NCI-H187 treated with DMSO at 0.1 percent for 48 hours (cell line): Measurements from ENCODE around the gene ARF5.

Source experiments
- DNase-seq: peaks from one replicate; lab custom pipeline; 2025; lab: John Stamatoyannopoulos, UW

Gene ARF5

DNA sequence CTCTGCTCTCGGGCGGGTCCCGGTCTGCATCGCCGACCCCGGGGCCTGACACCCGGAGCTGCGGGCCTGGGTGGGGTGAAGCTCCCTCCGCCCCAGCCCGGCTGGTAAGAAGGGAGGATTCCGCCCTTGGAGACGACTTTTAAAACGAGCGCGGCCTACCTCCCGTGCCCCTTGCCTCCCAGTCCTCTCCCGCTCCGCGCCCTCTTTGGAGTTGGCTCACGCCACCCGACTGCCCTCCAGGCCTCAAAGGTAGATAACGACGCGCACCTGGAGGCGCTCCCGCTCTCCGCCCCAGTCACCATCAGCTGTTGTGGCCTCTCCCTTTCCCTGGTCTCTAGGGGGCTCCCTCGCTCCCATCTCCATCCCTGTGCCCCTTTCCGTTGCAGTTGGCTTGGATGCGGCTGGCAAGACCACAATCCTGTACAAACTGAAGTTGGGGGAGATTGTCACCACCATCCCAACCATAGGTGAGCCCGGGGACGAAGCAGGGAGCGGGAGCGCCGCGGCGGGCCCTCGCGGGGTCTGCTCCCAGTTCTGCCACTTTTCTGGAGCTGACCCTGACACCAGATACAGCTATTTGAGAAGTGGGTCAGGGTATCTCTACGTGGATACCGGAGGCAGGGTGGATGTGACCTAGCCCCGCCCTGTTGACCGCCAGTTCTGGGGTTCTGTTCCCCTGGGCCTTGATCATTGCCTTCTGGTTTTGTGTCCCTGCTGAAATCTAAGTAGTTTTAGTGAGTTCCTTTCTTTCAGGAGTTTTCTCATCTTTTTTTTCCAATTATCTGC, 679 bp downstream of the ARF5 start:
- DNase-seq: no peak

DNA sequence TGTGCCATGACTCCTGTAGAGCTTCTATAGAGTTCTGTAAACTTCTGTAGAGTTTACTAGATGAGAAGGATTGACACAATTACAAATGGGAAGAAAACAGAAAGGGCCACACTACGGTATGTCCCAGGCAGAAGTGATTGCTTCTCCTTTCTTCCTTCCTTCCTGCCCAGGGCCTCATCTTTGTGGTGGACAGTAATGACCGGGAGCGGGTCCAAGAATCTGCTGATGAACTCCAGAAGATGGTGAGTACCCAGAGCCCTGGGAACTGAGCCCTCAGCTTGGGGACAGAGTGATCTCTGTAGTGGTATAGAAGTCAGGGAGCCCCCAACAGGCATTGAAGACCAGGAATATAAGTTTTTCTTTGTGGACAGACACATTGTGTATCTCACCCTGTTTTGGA, 1.7 kb downstream of the ARF5 start:
- DNase-seq: no peak

- DNase-seq: no peak
Observed at GRCh38 chr7:127591189-127591588, 3.0 kb downstream of the ARF5 start.

GRCh38 chr7:127591591-127591990, 3.4 kb downstream of the ARF5 start:
- DNase-seq: no peak

DNA sequence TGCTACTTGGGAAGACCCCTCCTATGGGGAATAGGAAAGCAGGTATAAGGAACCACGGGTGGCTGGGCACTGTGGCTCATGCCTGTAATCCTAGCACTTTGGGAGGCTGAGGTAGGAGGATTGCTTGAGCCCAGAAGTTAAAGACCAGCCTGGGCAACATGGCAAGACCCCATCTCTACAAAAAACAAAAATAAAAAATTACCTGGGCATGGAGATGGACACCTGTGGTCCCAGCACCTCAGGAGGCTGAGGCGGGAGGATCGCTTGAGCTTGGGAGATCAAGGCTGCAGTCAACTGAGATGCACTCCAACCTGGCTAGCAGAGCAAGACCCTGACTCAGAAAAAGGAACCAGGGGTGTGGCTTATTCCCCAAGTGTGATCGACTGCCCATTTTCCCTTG, 4.3 kb downstream of the ARF5 start:
- DNase-seq: no peak

- no peak for DNase-seq
Observed at GRCh38 chr7:127594490-127594889, 6.3 kb downstream of the ARF5 start.

DNA sequence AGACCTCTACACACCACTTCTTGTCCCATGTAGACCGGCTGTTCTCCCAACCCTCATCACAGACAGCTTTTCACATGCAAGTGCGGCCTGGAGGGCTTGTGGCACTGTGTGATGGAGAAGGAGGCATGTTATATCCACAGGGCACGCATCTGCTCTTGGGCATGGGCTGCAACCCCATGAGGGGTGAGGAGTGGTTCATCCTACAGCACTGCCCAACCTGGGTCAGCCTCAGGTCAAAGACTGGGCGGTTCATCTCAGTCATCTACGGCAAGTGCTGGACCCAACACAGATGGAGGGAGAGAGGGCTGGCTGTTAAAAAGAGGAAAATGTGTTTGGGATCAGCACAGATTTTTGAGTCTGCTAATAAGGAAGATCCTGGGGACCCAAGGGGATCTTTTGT, 7.5 kb downstream of the ARF5 start:
- no peak for DNase-seq

DNA sequence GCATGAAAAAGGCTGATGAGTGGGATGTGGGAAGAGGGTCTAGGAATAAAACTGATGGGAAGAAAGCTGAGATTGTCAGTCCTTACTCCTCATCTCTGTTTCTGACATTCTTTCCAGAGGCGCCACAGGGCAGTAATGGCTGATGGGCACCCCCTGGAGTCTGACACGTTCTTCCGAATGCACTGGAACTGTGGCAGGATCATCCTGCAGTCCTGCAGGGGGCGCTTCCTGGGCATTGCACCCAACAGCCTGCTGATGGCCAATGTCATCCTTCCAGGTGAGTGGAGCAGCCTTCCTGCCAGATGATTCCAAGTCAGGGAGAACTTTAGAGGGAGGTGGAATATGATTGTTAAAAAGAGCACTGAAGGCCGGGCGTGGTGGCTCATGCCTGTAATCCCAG, 10.1 kb downstream of the ARF5 start:
- no peak for DNase-seq

- DNase-seq: no peak
Observed at GRCh38 chr7:127600885-127601284, 12.7 kb downstream of the ARF5 start.

GRCh38 chr7:127608446-127608845, 20.2 kb downstream of the ARF5 start:
- DNase-seq: no peak

DNA sequence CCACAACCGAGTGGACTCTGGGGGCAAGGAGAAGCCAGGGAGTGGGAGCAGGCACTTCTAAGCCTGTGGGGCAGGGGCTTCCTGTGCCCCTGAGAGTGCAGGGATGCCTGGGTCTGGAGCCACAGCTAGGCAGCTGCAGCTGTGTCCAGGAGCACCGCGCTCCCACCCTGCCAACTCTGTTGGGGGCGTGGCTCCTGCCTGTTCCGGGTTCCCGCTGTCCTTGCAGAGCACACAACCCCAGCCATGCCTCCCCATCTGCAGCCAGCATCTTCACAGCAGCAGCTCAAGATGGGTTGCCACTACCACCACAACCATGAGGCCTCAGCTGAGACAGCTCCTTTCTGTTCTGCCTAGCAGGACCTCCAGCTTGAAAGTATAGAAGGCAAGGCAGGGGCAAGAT, 21.1 kb downstream of the ARF5 start:
- DNase-seq: no peak

DNA sequence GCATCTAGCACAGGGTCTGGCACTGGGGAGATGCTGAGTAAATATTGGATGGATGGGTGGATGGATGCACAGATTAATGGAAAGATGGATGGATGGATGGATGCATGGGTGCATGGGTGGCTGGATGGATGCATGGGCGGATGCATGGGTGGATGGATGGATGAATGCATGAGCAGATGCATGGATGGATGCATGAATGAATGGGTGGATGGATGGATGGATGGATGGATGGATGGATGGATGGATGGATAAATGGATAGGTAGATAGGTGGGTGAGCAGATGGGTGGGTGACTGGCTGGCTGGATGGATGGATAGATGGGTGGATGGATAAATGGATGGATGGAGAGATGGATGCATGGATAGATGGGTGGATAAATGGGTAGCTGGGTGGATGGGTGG, 24.1 kb downstream of the ARF5 start:
- no peak for DNase-seq

GRCh38 chr7:127616724-127617123, 28.5 kb downstream of the ARF5 start:
- no peak for DNase-seq

DNA sequence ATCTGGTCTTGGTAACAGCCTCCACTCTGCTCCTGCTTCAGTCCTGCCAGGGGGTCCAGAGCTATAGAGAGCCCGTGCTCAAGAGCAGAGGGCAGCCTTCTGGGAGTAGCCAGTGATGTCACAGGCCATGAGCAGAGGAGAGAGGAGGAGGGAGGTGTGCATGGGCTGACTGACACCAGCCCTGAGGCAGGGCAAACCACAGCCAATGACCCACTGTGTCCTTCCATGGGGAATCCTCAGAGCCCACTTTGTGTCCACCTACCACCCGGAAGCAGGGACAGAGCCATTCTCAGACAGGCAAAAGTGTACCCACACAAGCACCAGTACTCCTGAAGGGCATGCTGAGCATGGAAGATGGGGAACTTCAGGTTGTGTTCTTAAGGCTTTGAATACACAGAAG, 29.8 kb downstream of the ARF5 start, which contains the start of gene PAX4:
PAX4 (minus strand) TSS at position 101 of the 400 bp plus-strand sequence. CDS start 2,214 bp downstream, outside the sequence.
- DNase-seq: no peak

DNA sequence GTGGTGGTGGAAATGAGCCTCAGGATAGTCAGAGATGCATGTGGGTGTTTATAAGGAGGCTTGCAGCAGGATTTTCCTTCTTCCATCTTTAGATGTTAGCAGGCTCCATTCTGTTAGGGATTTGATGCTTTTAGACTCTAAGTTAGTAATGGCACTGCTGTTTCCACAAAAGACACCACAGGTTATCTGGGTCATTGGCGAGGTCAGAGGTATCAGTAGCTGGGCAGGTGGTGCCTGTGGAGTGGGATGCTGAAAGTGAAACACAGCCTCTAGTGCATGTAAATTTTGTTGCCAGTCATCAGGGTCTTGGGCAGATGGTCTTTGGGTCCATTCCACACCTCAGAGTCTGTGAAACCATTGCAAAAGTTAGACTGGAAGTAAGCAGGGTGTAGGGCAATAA, 30.6 kb downstream of the ARF5 start:
- no peak for DNase-seq

DNA sequence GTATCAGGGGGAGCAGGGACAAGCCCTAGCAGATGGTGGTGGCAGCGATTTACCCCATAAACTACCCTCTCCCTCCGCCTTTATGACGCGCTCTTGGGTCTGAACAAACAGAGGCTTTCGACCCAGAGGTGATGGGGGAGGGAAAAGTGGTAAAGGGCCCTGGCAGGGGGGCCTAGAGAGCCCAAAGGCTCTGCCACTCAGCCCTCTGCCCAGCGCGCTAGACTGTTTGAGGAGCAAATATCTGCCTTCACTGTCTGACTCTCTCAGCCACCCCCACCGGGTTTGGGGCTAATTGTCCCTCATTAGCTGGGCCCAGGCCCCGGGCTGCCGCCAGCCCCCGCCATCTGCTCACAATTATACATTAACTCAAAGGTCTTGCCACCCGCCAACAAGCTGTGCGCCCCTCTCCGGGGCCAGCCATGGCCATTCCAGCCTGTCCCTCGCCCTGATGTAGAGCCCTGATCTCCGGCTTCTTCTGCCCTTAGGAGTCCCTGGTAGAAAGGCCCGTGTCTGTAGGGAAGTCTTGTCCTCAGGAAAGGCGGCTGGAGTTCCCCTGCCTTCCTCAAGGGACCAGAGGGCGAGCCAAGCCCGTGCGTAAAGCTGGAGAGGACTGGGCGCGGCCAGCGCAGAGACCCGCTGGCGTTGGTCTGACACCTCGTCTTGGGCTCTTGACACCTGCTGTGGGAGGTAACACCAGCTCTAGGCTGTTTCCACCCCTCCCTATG, 31.6 kb downstream of the ARF5 start:
- DNase-seq: no peak

- DNase-seq: no peak
Observed at GRCh38 chr7:127620406-127621233, 32.4 kb downstream of the ARF5 start.

GRCh38 chr7:127625331-127625730, 37.1 kb downstream of the ARF5 start:
- no peak for DNase-seq

GRCh38 chr7:127628445-127628844, 40.2 kb downstream of the ARF5 start:
- no peak for DNase-seq

DNA sequence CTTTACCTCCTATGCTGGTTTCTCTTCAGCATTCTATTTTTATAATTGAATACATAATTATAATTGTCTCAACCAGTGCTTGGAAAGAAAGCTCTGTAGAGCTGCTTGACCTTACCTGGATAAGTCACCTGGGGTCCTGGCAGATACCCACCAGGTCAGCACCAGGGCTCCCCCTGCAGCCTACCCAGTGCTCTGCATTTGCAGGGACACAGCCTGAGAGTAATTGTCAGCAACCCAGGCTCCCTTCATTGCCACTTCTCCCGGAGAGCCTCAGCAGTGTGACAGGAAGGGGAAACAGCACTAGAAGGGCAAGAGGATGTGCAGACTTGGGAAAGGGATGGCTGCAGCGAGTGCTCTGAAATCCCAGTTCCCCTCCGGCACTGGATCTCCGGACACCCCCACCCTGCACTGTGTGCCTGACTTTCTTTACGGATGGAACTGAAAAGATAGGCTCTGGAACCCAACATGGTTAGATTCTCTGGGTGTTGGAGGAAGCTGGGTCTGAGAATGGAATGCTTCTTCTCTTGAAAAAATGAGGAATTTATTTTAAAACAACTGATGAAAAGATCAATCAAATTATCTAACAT, 41.1 kb downstream of the ARF5 start:
- no peak for DNase-seq

GRCh38 chr7:127632276-127632910, 44.2 kb downstream of the ARF5 start:
- DNase-seq: no peak
